Skin of body (tissue), 2 donors: ENCODE data around the gene CDH23. TPM values are rescaled to one million over a fixed set of nuclear protein-coding genes. Genes with fewer than 3 reads are reported as not detected.

Experiments
- DNase-seq: peaks from one replicate; lab custom pipeline; 2025; lab: John Stamatoyannopoulos, UW
- total RNA-seq: library from RNA; depleted of rRNA; stranded (reverse); fragments of >200 nt; gene quantifications from one replicate; pipeline ENCODE4 v1.2.3, GENCODE V29; 2014

CDH23 gene
- total RNA-seq, 1 donor from 2014 or later = 6.3 TPM

DNA sequence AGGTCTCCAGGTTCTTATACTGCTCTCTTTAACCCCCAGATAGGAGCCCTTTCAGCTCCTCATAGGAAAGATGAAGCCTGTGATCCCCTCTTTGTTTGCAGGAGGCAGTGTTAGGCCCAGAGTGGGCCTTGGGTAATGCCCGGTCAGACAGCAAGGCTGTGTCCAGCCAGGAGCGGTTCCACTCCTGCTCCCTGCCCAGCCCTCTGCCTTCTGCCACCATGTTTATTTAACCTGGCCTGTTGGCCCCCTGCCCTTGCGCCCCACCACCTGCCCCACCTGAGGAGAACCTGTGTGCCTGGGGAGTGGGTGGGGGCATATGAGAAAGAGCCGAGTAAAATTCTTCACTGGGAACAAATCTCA is 24.3 kb downstream of the CDH23 start:
- DNase-seq = no peak

DNA sequence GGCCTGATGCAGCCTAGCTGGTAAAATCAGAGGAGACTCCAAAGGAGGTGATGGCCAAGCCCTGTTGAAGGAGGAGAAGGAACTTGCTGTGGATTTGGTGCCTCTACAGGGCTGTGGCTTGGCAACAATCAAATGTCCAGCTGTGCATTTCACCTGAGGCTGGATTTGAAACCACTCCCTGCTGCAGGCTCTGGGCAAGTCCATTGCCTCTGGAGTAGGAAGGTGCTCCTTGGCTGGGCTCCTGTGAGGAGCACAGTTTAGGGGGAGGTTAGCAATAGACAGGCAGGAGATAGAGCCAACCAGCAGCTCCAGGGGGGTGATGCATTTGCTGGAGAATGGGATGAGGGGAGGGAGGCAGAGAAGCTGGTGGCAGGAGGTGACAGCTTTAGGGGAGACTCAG is 26.5 kb downstream of the CDH23 start:
- DNase-seq = no peak

DNA sequence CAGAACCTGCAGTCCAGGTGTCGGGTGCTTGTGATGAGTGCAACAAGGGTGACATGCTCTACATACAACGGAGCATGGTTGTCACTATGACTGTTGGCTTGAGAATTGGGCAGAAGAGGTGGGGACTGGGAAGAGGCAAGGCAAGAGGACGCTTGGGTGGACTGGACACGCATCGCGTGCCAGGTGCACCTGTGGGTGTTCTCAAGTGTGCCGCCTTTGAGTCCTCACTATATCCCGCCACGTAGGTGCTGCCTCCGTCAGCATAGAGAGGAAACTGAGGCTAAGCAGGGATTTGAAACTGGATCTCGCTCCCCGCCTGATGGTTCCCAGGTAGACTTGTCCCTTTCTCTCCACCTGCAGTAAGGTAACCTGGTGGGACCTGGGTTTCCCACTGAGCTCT is 27.2 kb downstream of the CDH23 start:
- DNase-seq = no peak

DNA sequence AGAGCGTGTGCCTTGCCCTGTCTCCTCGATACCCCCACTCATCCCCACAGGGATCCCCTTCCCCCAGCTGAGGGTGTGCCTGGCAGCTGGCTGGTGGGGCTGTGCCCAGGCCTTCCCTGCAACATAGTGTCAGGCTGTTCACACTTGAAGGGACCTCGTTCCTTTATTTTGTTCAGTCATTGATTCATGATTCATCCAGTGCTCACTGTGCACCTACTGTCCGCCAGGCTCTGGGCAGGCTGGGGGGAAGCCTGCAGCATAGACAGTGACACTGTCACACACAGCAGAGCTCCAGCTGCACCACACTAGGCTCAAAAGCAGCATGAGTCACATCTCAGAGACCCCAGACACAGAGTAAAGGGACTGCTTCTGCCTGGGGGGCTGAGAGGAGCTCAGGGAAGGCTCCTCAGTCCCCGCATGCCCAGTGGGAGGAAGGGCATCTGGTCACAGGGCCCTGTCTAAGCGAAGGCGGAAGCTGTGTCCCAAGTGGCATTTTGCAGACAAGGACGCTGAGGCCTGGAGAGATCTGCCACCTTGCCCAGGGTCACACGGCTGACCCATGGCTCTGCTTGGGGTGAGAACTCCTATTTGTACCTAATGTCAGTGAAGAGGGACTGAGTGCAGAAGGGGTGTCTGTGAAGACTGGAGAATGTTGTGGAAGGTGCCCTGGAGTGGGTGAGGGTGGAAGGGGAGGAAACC is 27.9 kb downstream of the CDH23 start:
- no peak for DNase-seq

DNA sequence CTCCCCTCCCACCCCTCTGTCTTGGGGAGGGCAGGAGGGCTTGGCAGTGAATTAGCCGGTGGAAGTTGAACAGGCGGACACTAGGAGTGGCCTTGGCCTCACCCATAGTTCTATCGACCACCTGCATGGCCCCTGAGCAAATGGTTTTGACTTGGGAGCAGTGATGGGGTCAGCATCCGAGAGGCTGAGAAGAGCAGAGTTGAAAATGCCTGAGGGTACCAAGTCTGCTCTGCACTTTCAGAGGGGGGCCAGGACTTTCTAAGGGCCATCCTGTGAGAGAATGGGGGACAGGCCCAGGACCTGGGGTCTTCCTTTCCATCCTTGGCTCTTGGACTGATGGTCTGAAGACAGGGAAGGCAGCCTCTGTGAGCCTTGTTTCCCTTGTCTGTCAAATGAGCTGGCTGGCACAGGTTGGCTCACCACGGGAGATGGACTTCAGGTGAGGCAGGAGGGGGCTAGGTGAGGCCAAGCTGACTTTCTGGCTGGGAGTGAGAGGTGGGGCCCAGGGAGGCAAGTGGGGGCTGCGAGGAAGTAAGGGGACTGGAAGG is 29.4 kb downstream of the CDH23 start:
- DNase-seq = no peak

DNA sequence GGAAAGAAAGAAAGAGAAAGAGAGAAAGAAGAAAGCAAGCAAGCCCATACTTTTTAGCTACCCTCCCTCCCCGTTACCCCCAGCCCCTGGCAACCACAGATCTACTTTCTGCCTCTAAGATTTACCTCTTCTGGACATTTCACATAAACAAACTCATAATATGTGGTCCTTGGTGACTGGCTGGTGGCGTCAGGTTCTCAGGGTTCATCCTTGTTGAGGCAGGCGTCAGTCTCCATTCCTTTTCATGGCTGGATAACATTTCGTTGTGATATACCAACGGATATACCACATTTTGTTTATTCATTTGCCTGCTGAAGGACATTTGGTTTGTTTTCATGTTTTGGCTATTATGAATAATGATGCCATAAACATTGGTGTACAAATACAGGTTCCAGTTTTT is 30.5 kb downstream of the CDH23 start:
- no peak for DNase-seq

DNA sequence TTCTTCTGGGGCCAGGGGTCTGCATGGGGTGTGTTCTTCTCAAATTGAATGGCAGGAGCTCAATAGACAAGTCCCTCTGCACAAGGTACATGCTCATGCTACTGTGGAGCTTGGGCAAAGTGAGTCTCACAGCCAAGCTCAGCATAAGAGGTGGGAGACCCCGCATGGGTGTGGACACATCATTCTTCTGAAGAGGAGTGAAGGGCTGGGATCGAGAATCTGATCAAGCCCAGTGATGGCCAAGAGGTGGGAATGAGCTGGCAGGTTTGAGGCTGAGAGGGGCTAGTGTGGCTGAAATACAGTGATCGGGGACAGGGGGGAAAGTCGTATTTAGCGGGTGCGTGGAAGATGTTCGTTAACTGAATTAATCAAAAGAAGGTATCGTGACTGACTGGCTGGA is 32.6 kb downstream of the CDH23 start:
- no peak for DNase-seq

DNA sequence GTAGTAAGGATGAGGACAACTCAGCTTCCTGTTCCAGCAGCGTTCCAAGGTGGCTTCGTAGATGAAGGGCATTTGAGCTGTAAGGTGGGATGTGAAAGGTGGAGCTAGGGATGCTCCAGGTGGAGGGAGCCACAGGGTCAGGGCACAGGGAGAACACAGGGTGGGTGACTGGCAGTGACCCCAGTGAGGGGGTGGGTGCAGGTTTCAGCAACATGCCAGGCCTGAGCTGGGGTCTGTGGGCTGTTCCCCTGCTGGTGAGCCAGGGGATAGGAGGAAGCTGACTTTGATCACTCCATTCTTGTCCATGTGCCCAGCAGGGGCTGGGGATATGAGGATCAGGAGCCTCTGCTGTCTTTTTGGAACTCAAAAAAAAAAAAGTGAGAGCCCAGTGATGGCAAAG is 33.2 kb downstream of the CDH23 start:
- DNase-seq = no peak

DNA sequence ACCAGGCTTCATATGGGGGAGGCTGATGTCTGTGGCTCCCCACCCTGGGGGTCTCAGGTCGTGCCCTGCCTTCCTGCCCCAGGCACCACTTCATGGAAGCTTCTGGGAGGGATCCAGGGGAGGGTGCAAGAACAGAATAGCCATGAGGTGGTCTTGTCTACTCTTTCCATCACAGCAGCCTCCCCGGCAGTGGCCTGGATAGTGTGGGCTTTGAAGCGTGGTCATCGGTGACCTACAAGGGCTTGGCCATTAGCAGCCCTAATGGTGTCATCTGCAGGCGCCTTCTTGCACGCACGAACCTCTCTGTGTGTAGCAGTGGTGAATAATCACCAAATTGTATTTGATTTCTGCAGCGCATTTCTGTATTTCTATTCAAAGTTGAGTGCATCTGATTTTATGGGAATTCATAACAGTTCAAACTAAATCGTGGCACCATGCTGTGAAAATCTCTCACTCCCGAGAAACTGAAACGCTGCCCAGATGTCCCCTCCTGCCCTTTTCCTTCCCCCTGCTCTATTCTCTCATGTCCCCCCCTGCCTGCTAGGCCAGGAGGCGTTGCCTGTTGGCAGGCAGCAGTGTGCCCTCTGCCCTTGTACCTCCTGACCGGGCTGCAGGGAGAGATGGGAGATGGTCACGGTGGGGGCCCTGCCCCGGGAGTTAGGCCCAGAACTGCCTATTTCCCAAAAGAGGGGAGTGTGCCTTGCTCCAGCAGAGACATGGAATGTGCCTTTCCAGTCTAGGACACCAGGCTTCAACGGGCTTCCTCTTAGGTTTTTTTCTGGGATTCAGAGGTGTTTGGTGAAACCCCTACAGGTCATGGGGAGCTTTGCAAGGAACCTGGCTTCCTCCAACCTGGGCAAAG is 34.8 kb downstream of the CDH23 start:
- DNase-seq = no peak

DNA sequence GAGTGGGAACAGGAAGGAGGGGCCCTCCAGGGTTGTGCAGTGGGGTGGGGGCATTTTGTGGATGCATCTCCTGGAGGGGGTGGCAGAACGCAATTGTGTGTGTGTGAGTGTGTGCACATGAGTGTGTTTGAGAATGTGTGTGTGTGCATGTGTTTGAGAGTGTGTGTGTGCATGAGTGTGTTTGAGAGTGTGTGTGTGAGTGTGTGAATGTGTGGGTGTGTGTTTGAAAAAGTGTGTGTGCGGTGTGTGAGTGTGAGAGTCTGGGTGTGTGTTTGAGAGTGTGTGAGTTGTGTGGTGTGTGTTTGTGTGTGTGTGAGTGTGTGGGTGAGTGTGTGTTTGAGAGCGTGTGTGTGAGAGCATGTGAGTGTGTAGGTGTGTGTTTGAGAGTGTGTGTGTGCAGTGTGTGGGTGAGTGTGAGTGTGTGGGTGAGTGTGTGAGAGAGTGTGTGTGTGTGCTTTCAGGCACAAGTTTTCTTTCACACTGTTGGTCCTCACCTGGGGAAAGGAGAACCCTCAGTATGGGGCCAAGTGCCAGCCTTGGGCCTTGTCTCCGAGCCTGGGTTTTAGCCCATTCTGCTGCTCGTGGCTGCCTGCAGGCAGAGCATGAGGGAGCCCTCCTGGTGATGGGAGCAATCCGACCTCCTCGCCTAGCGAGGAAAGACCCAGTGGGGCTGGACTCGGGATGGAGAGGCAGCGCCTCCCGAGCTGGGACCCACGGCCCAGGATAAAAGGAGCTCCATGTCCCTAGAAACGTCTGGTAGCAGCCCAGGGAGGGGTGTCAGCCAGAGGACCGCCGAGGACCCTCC is 35.6 kb downstream of the CDH23 start:
- DNase-seq = no peak

DNA sequence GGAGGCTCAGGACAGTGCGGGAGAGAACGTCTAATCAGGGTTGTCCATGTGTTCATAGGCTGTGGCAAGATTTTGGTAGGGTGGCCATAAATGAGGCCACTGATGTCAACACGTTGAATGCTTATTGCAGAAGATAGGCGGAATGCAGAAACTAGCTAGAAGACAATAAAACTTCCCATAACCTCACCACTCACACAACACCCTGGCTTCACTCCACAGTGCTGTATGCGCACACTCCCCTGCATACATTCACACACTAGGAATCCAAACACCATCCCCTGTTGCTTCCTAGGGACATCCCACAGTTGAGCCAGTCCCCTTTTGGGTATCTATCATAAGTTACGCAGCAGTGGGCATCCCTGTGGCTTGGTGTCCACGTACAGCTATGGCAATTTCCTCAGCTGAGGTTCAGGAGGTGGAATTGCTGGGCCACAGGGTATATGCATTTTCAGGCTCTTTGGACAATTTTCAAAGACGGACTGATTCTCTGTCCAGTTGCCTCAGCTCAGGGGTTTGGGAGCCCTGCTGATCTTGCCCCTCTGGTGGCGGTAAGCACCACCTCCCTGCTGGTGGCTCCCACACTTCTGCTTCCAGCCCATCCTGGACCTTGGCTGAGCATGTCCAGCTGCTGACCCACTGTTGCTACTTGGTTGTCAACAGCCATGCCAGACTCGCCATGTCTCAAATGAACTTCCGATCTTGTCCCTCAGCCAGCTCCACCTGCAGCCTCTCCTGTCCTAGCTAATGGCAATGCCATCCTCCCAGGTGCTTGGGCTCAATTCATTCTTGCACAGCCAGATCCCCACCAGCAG is 36.4 kb downstream of the CDH23 start:
- peak; percentile 37 for DNase-seq

DNA sequence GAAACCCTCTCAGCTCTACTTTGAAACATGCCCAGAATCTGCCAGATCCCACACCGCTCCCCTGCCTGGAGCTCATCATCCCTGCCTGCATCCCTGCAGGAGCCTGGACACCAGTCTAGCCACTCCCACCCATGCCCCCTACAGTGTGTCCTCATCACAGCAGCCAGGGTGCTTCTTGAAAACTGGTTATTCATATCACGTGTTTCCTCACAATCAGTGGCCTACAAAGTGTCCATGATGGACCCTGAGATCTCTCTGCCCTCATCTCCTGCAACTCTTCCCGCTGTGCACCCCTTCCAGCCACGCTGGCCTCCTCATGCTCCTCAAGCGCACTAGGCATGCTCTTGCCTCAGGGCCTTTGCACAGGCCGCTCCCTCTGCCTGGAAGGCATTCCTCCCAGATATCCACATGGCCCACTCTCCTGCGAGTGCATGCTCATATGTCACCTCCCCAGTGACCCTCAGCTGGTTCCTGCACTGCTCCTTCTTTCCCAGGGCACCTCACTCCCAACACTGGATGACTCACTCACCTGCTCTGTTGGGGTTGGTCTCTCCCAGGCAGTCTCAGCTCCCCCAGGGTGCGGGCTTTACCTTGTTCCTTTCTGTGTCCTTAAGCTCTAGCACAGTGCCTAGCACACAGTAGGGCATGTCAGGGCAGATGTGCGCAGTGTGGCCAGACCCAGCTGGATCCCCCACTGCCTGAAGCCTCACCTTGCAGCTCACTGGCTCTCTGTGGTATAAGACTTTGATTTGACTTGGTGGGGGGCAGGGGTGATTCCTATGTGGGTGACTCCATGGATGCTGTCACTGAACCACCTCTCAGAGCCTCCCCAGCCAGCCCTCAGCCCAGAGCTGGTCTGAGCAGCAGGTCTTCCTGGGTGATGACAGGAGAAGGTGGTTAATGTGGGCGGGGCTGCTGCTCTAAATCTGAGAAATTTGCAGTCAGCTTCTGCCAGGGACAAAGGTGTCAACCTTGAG is 37.3 kb downstream of the CDH23 start:
- DNase-seq = no peak

DNA sequence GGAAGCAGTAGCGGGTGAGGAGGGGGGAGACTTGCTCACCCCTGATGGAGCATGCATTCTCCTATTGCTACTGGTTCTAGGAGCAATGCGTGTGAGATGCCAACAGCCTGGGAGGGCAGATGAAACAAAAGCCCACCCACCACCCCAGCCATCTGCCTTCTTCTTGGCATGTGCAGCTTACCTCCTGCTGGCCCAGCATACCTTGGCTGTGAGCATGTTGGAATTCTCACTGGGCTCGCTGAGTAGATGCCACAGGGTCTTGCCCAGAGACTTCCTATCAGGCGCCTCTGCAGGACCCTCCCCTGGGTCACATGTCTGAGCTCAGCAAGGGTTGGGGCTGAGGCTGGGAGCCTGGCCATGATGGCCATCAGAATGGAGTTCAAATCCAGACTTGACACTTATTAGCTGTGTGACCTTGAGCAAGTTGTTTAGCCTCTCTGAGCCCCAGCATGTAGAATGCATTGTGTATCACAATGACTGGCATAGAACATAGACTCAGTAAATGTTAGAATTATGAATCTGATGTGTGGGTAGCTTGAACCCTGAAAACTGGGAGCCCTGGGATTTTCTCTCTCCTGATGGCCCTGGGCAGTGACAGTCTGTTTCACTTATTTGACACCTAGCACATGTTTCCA is 38.2 kb downstream of the CDH23 start:
- DNase-seq = no peak

DNA sequence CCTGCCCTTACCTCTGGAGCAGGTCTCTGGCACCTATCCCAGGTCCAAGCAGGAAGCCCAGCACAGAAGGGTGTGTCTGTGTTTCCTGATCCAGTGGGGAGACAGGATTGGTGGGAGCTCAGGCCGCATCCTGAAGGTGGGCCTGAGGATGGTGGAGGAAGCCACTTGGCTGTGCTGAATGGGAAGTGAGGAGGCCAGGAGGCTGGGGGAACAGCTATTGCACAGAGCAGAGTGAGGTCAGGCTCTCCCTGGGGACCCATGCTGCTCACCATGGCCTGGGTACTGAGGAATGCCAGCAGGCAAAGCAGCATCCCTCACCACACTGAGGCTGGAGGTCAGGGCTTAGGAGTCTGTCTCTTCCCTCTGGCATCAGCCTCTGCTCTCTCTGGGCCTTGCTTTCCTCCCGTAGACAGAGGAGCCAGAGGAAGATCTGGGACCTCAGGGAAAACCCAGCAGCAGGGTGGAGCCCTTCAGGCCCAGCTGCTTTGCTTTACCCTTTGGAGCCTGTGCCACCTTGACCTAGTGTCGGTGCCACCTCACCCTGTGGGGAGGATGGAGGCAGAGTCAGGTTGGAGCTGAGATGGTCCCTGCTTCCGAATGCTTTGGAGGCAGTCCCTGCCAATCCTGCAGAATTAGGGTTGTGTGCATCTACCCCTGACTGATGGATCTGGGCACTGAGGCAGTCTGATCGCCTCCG is 39.0 kb downstream of the CDH23 start:
- no peak for DNase-seq

DNA sequence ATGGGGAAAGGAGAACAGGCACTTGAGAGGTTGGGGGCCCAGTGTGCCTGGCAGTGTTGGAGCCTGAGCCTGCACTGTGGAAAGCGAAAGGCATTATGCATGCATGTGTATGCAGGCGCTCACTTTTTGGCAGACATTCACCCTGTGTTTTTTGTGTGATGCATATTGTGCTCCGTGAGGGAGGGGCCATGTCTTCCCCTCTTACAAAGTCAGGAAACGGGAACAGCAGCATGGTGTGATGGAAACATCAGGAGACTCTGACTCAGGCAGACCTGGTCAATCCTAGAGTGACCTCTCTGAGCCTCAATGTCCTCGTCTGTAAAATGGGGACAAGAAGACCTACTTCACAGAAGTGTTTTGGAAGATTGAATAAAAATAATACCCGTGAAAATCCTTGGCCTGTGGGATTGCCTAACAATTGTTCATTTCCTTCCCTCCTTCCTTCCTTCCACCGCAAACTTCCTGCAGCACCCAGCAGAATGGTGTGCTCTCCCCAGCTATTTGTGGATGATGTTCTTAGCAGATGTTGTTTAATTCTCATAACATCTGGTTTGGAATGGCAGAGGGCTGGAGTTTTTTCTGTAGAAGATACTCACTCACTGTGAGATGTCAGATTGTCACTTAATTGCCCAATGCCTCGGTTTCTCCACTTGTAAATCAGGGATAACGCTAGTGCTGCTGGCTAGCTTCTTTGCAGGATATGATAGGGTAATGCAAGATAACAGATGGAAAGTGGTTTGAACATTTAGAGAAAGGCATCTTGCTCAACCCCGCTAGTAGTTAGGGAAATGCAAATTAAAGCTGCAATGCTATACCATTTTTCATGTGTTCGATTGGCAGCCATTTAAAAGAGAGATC is 39.8 kb downstream of the CDH23 start:
- peak; percentile 18 for DNase-seq

DNA sequence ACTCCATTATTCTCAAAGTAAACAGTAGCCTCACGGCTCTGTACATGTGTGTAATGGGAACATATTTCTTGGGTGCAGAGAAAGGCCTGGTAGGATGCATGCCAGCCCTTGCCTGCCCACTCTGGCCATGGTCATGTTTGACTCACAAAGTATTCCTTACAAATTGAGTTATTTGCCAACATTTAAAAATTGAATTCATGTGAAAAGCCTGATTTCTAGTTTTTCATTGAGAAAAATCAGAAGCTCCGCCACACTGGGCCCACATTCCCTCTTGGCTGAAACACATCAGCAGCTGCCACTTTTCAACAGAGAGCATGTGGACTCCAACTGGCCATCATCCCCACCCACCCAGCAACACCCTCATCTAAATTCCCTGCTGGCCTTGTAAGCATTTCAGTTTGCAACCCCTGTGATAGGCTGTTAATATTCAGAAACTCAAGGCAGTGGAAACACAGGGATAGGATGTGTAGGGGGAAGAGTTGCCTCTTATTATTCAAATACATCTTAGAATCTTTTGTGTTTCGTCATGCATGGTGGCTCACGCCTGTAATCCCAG is 40.9 kb downstream of the CDH23 start:
- no peak for DNase-seq

DNA sequence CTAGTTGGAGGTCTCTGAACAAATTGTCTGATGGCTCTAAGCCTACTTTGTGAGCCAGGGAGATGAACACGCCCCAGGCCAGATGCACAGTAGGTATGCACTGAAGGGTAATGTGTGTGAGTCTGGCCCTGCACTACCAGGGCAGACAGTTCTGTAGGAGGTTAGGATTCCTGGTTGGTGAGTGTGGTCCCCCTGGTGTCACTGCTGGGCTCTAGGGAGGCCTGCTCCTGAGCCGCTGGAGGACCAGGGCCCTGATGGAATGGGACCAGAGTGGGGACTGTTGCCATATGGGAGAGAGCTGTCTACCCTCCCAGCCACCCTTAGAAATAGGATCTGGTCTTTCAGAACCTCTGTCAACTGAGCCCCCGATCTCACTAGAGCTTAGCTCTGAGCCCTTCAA is 42.0 kb downstream of the CDH23 start:
- DNase-seq = no peak
